AG04449 (cell line): ENCODE results near the gene GGPS1.
A peak's percentile ranks its signal among the peaks of the same experiment; 100 is the strongest.
"Not testable (repeated sequence)": the region's sequence is repeated elsewhere in the genome, so short reads cannot be mapped to it uniquely, and the experiment has no call there.

ENCODE experiments used
- CTCF ChIA-PET: fragments of 350-600 bp; formaldehyde crosslinking; extraction: SDS; loops from one replicate; lab custom pipeline; 2021; ENCODE audit warnings: antibody characterized with exemption; lab: Yijun Ruan, JAX
- POLR2A ChIA-PET: fragments of 400-600, 350-600 bp; formaldehyde crosslinking; extraction: SDS; loops from one replicate; lab custom pipeline; 2020; ENCODE audit warnings: antibody characterized with exemption, inconsistent platforms; lab: Yijun Ruan, JAX
- DNase-seq: peaks from one replicate; pipeline ENCODE4 v3.0.0-alpha.2; 2010; ENCODE audit warnings: low read depth, low spot score
- H3K4me3 ChIP-seq: 2 replicates; pipeline ENCODE4 v1.5.1; 2011; ENCODE audit warnings: low read depth, mild to moderate bottlenecking, control low read depth, low read length
- CTCF ChIP-seq: IDR thresholded peaks from one replicate; pipeline ENCODE4 v1.5.1; 2011; ENCODE audit warnings: mild to moderate bottlenecking, moderate library complexity, low read length, control low read depth, inconsistent platforms; ENCODE audit not compliant: insufficient read depth; ENCODE audit errors: missing control alignments

The GGPS1 gene

GRCh38 chr1:235358899-235359298 lies 30.5 kb downstream of the GGPS1 start:
- ChIA-PET POLR2A (interaction anchor here (0.6 kb wide), 1 partner anchor 29 kb away, joined by 4 read pairs; no protein-coding TSS in a partner anchor), CTCF (interaction anchor here (1.8 kb wide), 1 partner anchor 57 kb away, joined by 9 read pairs; no protein-coding TSS in a partner anchor)
- DNase-seq: no peak
- H3K4me3 ChIP-seq: no peak overlapping the region
- TF ChIP-seq CTCF: no peak

- H3K4me3 ChIP-seq, DNase-seq, CTCF ChIA-PET, POLR2A ChIA-PET: not testable (repeated sequence)
These were observed 35.8 kb downstream of the GGPS1 start for GRCh38 chr1:235364189-235364588.

- no peak for DNase-seq
- ChIA-PET POLR2A (no interaction called here), CTCF (no interaction called here)
- no peak for TF ChIP-seq CTCF
- no peak overlapping the region for H3K4me3 ChIP-seq
These were observed 37.9 kb downstream of the GGPS1 start for GRCh38 chr1:235366286-235366685.

- peak; percentile 81 for DNase-seq
- peak within 1 kb of the TSS; percentile 85 for H3K4me3 ChIP-seq
- ChIA-PET CTCF (interaction anchor here (1.3 kb wide), 1 partner anchor 10 kb away, joined by 3 read pairs; no protein-coding TSS in a partner anchor), POLR2A (interaction anchor here (0.6 to 1.3 kb wide), 3 partner anchors 37 to 207 kb away, joined by 3 to 4 read pairs (median 3); partner anchors contain the start of genes B3GALNT2 and RBM34)
- TF ChIP-seq CTCF: peak; percentile 12
These were observed 38.9 kb downstream of the GGPS1 start, which contains the start of gene TBCE for GRCh38 chr1:235367000-235367908. Gene TBCE (plus strand): TSS chr1:235367427. CDS start chr1:235380050, 12,623 bp downstream.

- ChIA-PET CTCF (no interaction called here), POLR2A (no interaction called here)
- no peak for DNase-seq
- no peak for TF ChIP-seq CTCF
- H3K4me3 ChIP-seq: peak overlapping the region; percentile 44
These were observed 40.1 kb downstream of the GGPS1 start for GRCh38 chr1:235368428-235368827.

GRCh38 chr1:235369802-235370201 lies 41.4 kb downstream of the GGPS1 start:
- POLR2A ChIA-PET: no interaction called here

More at GRCh38 chr1:235369802-235370201, 41.4 kb downstream of the GGPS1 start:
- CTCF ChIA-PET: no interaction called here
- TF ChIP-seq CTCF: no peak
- no peak overlapping the region for H3K4me3 ChIP-seq
- DNase-seq: no peak
